Measurements from ENCODE around the gene RAMAC.
"Not testable (repeated sequence)": the region's sequence is repeated elsewhere in the genome, so short reads cannot be mapped to it uniquely, and the experiment has no call there.

Gene RAMAC

GRCh38 chr15:82985688-82986441 is at the start of gene RAMAC:
RAMAC (plus strand) TSS chr15:82986210; CDS start chr15:82989019, 2,809 bp downstream.
- DNase-seq (ENCODE audit: low read depth in 2 of 2), result peak; percentile 77 to 88

- no peak for DNase-seq (ENCODE audit: low read depth in 2 of 2)
Observed at GRCh38 chr15:82936966-82937711, 48.9 kb upstream of the RAMAC start.

GRCh38 chr15:82937712-82938058 is 48.3 kb upstream of the RAMAC start:
- DNase-seq (ENCODE audit: low read depth in 2 of 2), result no peak

DNA sequence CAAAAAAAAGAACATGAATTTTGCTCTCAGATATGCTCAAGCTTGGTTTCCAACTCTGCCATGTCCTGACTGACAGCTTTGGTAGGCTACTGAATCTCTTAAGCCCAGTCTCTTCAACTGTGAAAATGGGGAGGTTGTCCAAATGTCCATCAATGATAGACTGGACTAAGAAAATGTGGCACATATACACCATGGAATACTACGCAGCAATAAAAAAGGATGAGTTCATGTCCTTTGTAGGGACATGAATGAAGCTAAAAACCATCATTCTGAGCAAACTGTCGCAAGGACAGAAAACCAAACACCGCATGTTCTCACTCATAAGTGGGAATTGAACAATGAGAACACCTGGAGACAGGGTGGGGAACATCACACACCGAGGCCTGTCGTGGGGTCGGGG is 46.3 kb upstream of the RAMAC start:
- not testable (repeated sequence) for DNase-seq (ENCODE audit: low read depth in 2 of 2)

GRCh38 chr15:82942691-82943090 is 43.3 kb upstream of the RAMAC start:
- DNase-seq (ENCODE audit: low read depth in 2 of 2), result no peak

DNA sequence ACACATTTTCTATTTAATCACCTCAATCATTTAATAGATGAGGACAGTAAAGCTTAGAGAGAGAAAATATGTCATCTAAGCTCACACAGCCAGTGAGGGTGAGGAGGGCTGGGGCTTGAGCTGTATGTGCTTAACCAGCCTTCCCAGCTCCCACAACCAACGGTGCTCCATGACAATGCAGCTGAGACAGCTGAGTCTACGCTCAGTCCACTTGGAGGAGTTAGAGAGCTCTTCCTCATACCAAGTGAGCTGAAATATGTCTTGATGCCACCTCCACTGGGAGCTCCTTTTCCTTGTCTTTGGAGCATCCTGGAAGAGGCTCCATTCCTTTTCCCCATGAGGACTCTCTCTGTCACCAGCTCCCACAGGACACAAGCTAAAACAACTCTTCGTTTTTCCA is 42.8 kb upstream of the RAMAC start:
- no peak for DNase-seq (ENCODE audit: low read depth in 2 of 2)

DNA sequence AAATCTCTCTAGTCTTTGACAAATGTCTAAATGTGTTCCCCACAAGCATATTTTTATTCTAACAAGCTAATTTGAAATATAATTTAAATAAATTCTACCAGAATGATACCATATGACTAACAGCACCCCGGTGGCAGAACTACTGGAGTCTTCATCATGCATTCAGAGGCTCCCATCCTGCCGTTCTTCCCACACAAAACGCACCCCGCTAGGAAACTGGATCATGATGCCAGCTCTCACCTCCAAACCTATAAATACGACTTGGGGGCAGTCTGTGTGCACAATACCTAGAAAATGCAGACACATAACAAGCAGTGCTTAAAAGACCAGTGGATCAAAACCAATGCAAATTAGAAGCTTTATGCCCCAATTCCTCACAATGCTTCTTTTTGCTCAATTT is 42.0 kb upstream of the RAMAC start:
- no peak for DNase-seq (ENCODE audit: low read depth in 2 of 2)

GRCh38 chr15:82944821-82945220 is 41.2 kb upstream of the RAMAC start:
- no peak for DNase-seq (ENCODE audit: low read depth in 2 of 2)

- DNase-seq (ENCODE audit: low read depth in 2 of 2), result no peak
Observed at GRCh38 chr15:82945326-82945725, 40.7 kb upstream of the RAMAC start.

GRCh38 chr15:82946155-82946701 is 39.8 kb upstream of the RAMAC start:
- no peak for DNase-seq (ENCODE audit: low read depth in 2 of 2)

GRCh38 chr15:82950295-82950694 is 35.7 kb upstream of the RAMAC start:
- no peak for DNase-seq (ENCODE audit: low read depth in 2 of 2)

- no peak for DNase-seq (ENCODE audit: low read depth in 2 of 2)
Observed at GRCh38 chr15:82950746-82951370, 35.2 kb upstream of the RAMAC start.

DNA sequence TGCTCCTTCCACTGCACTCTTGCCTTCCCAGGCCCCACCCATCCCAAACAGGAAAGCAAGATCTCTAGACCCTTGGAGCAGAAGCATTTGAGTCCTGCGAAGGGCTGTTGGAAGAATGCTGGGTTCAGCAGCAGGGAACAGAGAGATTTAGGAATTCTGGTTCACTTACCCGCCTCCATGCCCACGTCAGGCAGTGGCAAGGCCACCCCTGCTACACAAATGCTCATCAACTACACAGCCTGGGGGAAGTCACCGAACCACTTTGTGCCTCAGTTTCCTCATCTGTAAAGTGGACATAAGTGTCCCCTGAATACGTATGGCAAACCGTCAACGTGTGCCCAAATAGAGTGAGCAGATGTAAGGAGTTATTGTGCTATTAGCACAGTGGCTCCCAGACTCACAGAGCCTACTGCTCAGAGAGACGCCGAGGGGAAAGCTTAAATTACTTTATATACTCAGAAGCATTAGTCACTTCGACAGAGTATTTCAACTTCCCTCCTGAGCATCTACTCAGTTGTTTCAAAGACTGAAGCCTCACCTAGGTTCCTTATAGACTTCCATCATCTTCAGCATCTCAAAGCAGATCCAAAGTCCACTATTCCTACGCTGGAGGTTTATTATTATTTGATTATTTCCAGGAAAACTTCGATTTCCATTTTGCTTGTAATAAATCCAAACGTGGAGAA is 34.4 kb upstream of the RAMAC start:
- no peak for DNase-seq (ENCODE audit: low read depth in 2 of 2)

DNA sequence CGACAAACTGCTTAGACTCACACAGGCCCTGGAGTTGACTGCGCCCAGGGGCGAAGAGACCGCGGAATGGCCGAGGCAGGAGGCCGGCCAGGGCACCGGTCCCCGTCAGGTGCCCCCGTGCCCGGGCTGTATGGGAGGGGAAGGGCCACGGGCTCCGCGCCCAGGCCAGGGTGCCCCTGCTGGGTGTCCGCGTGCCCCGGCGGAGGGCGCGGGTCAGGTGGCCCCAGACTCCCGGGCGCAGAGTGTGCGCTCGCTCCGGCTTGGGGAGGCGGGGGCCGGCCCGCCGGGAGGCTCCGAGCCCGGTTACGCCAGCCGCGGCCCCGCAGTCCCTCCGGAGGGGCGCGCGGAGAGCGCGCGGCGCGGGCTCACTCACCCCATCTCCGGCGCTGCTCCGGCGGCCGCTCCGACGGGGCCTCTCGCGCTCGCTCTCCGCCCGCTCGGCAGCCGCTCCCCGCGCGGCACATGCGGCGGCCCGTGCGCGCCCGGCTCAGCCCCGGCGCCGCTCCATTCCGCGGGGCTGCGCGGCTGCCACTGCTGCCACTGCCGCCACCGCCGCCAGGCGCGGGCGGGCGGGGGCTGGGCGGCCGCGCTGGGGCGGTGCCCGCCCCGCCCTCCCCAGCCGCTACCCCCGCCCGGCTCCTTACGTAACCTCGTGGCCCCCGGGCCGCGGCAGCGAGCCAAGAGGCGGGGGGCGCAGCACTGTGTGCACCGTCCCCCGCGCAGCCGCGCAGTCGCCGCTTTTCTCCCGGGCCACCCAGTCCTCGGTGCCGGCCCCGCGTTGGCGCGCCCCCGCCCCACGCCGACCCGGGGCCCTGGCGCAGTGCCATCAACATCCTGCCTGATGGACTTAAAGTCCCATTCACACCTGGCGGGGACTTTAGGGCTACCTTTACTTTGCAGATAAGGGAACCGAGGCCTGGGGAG is 33.6 kb upstream of the RAMAC start, which contains the start of gene HOMER2:
Gene HOMER2 (minus strand): TSS at position 563 of the 924 bp plus-strand sequence. CDS start 185 bp downstream, at position 378.
- DNase-seq (ENCODE audit: low read depth in 2 of 2), result peak in 1 of 2 donors; percentile 17

- DNase-seq (ENCODE audit: low read depth in 2 of 2), result no peak
Observed at GRCh38 chr15:82958638-82959037, 27.4 kb upstream of the RAMAC start.

DNA sequence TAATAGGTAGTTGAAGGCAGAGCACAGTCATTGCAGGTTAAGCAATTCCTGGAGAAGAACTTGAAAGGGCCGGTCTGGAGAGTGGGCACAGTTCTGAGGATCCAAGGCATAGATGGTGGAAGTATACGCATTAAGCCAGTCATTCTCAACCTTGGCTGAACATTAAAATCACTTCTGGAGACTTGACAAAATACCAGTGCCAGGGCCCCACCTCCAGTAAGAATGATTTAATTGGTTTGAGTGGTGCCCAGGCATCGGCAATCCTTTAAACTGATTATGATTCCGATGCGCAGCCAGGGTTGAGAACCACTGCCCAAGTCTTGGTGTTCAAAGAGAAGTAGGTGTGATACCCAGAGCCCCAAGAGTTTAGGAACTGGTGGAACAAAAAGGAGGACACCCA is 26.6 kb upstream of the RAMAC start:
- DNase-seq (ENCODE audit: low read depth in 2 of 2), result no peak

DNA sequence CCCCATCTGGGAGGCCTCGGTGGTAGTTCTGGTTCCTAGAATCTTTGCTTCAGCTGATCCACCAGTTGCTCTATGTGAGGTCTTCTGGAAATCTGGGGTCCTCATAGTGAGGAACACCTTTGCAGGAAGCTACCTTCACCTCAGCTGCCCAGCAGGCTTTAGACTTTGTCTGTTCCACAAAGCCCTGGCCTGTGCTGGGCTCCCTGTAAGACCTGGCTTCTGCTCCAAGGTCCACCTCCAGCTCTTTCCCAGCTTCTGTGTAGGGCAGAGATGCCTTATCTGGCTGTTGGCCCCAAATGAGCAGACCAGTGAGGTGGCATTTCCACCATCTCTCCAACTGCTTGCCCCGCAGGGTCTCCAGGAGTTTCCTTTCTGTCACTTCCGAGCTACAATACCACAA is 25.2 kb upstream of the RAMAC start:
- no peak for DNase-seq (ENCODE audit: low read depth in 2 of 2)

- no peak for DNase-seq (ENCODE audit: low read depth in 2 of 2)
Observed at GRCh38 chr15:82963471-82964341, 22.3 kb upstream of the RAMAC start.

DNA sequence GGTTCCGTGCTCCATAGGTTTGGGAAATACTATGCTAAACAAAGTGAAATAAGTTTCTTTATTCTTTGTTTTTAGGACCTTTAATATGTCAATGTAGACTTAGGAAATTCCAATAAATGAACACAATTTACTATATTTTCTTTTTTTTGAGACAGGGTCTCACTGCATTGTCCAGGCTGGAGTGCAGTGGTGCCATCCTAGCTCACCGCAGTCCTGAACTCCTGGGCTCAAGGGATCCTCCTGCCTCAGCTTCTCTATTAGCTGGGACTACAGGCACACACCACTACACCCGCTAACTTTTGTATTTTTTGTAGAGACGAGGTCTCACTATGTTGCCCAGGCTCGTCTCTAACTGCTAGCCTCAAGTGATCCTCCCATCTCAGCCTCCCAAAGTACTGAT is 21.1 kb upstream of the RAMAC start:
- DNase-seq (ENCODE audit: low read depth in 2 of 2), result no peak

DNA sequence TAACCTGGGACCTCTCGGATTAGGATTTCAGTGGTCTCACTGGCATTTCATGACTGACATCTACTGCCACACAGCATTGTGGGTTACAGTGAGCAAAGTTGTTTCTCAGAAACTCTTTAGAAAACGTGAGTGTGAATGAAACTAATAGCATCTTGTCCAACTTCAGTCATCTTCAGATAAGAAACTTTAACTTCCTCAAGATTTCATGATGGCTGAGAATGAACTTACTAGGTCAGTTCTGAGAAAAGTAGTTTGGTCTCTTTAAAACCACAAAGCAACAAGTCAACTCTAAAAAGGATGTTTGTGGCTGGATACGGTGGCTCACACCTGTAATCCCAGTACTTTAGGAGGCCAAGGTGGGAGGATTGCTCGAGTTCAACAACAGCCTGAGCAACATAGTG is 19.3 kb upstream of the RAMAC start:
- DNase-seq (ENCODE audit: low read depth in 2 of 2), result no peak
